HEK293 (cell line): ENCODE results near the gene CACYBP.
A peak's percentile ranks its signal among the peaks of the same experiment; 100 is the strongest.

Experiments
- CTCF ChIA-PET: fragments of 350-600 bp; formaldehyde crosslinking; extraction: SDS; loops from one replicate; lab custom pipeline; 2021; ENCODE audit warnings: antibody characterized with exemption; lab: Yijun Ruan, JAX
- POLR2A ChIA-PET: fragments of 300-600 bp; formaldehyde crosslinking; extraction: SDS; loops from one replicate; lab custom pipeline; 2020; ENCODE audit warnings: antibody characterized with exemption, inconsistent platforms; lab: Yijun Ruan, JAX
- H3K27ac ChIP-seq: fragments of 200-500 bp; sonication (Bioruptor generic); 2 replicates; pipeline ENCODE4 v1.5.1; 2014; ENCODE audit warnings: low read depth, low read length, control low read depth, inconsistent platforms; ENCODE audit errors: extremely low read depth
- H3K36me3 ChIP-seq, 2 experiments: fragments of 200-500 bp in 1 of 2; sonication (Bioruptor generic) in 1 of 2; 1 replicate in 1 of 2; 2 replicates in 1 of 2; pipeline ENCODE4 v1.5.1; 2014 to 2017; ENCODE audit warnings: inconsistent platforms in 2 of 2, low read length in 2 of 2; ENCODE audit not compliant: control insufficient read depth in 2 of 2, insufficient read depth in 1 of 2
- H3K4me1 ChIP-seq: fragments of 200-500 bp; sonication (Bioruptor generic); 2 replicates; pipeline ENCODE4 v1.5.1; 2014; ENCODE audit warnings: mild to moderate bottlenecking, low read length, inconsistent platforms; ENCODE audit not compliant: control insufficient read depth, insufficient read depth
- H3K4me3 ChIP-seq: 2 replicates; pipeline ENCODE4 v1.5.1; 2011; ENCODE audit warnings: low read depth, mild to moderate bottlenecking, control low read depth, low read length, moderate library complexity
- H3K9me3 ChIP-seq: fragments of 200-500 bp; sonication (Bioruptor generic); 2 replicates; pipeline ENCODE4 v1.5.1; 2014; ENCODE audit warnings: low read depth, low read length, inconsistent platforms; ENCODE audit not compliant: control insufficient read depth, insufficient read depth
- ELK4 ChIP-seq: IDR thresholded peaks from 2 replicates; pipeline ENCODE4 v1.6.1; 2011; ENCODE audit warnings: mild to moderate bottlenecking, low read depth, low read length, borderline replicate concordance
- KLF10 ChIP-seq: fragments of 450-650 bp; IDR thresholded peaks from 2 replicates; pipeline ENCODE4 v1.5.1; 2018; ENCODE audit warnings: missing biosample characterization, mild to moderate bottlenecking, missing genetic modification characterization
- KLF17 ChIP-seq: fragments of 450-650 bp; formaldehyde crosslinking; IDR thresholded peaks from 2 replicates; pipeline ENCODE4 v1.5.1; 2016; ENCODE audit warnings: missing biosample characterization, missing genetic modification characterization
- MZF1 ChIP-seq: fragments of 450-650 bp; formaldehyde crosslinking; IDR thresholded peaks from 2 replicates; pipeline ENCODE4 v1.5.1; 2017; ENCODE audit warnings: missing biosample characterization, missing genetic modification characterization, borderline replicate concordance
- OSR2 ChIP-seq: fragments of 450-650 bp; formaldehyde crosslinking; IDR thresholded peaks from 2 replicates; pipeline ENCODE4 v1.5.1; 2016; ENCODE audit warnings: missing biosample characterization, missing genetic modification characterization
- PRDM6 ChIP-seq: fragments of 450-650 bp; formaldehyde crosslinking; IDR thresholded peaks from 2 replicates; pipeline ENCODE4 v1.5.1; 2017; ENCODE audit warnings: missing biosample characterization, missing genetic modification characterization
- SCRT1 ChIP-seq: fragments of 450-650 bp; formaldehyde crosslinking; IDR thresholded peaks from 2 replicates; pipeline ENCODE4 v1.5.1; 2016; ENCODE audit warnings: missing biosample characterization, missing genetic modification characterization, borderline replicate concordance
- SCRT2 ChIP-seq: fragments of 450-650 bp; formaldehyde crosslinking; IDR thresholded peaks from 2 replicates; pipeline ENCODE4 v1.5.1; 2016; ENCODE audit warnings: missing biosample characterization, missing genetic modification characterization
- YY2 ChIP-seq: fragments of 450-650 bp; formaldehyde crosslinking; IDR thresholded peaks from 2 replicates; pipeline ENCODE4 v1.5.1; 2016; ENCODE audit warnings: missing biosample characterization, missing genetic modification characterization
- ZNF148 ChIP-seq: fragments of 450-650 bp; formaldehyde crosslinking; IDR thresholded peaks from 2 replicates; pipeline ENCODE4 v1.5.0; 2017; ENCODE audit warnings: missing biosample characterization, missing genetic modification characterization, borderline replicate concordance
- ZNF202 ChIP-seq: fragments of 450-650 bp; formaldehyde crosslinking; IDR thresholded peaks from 2 replicates; pipeline ENCODE4 v1.5.1; 2016; ENCODE audit warnings: missing biosample characterization, missing genetic modification characterization, borderline replicate concordance
- ZNF280D ChIP-seq: fragments of 450-650 bp; formaldehyde crosslinking; IDR thresholded peaks from 2 replicates; pipeline ENCODE4 v1.5.1; 2016; ENCODE audit warnings: missing biosample characterization, missing genetic modification characterization
- ZNF423 ChIP-seq: fragments of 450-650 bp; formaldehyde crosslinking; IDR thresholded peaks from 2 replicates; pipeline ENCODE4 v1.5.1; 2016; ENCODE audit warnings: missing biosample characterization, missing genetic modification characterization
- ZNF610 ChIP-seq: fragments of 450-650 bp; formaldehyde crosslinking; IDR thresholded peaks from 2 replicates; pipeline ENCODE4 v1.5.1; 2016; ENCODE audit warnings: missing biosample characterization, missing genetic modification characterization, borderline replicate concordance
- ZNF658 ChIP-seq: fragments of 450-650 bp; formaldehyde crosslinking; IDR thresholded peaks from 2 replicates; pipeline ENCODE4; 2016; ENCODE audit warnings: missing biosample characterization, missing genetic modification characterization
- ZNF707 ChIP-seq: fragments of 450-650 bp; formaldehyde crosslinking; IDR thresholded peaks from 2 replicates; pipeline ENCODE4 v1.5.1; 2016; ENCODE audit warnings: missing biosample characterization, missing genetic modification characterization
- ZNF76 ChIP-seq: fragments of 450-650 bp; formaldehyde crosslinking; IDR thresholded peaks from 2 replicates; pipeline ENCODE4; 2016; ENCODE audit warnings: low read depth, missing biosample characterization, missing genetic modification characterization, borderline replicate concordance
- ZSCAN16 ChIP-seq: fragments of 450-650 bp; formaldehyde crosslinking; IDR thresholded peaks from 2 replicates; pipeline ENCODE4 v1.5.1; 2016; ENCODE audit warnings: missing biosample characterization, missing genetic modification characterization

Gene CACYBP

GRCh38 chr1:175002910-175003517 lies 3.3 kb downstream of the CACYBP start:
- ChIA-PET POLR2A (interaction anchor here (2.9 kb wide), 1 partner anchor 20 kb away, joined by 10 read pairs; the partner anchor contains the start of gene MRPS14), CTCF (interaction anchor here (1.0 kb wide), 1 partner anchor 149 kb away, joined by 4 read pairs; no protein-coding TSS in a partner anchor)
- Histone ChIP-seq H3K27ac (no peak overlapping the region), H3K4me1 (no peaks in the 10 kb centered on the region), H3K36me3 (peaks cover 7 to 36% of the 10 kb centered on the region in 2 experiments), H3K4me3 (no peak overlapping the region), H3K9me3 (no peaks in the 10 kb centered on the region)
- no peak for TF ChIP-seq ZSCAN16 (tag by site-specific recombination)
- TF ChIP-seq ZNF610 (tag by site-specific recombination) = no peak
- TF ChIP-seq ZNF423 = no peak
- TF ChIP-seq OSR2 (tag by site-specific recombination) = no peak
- TF ChIP-seq YY2 (tag by site-specific recombination) = no peak
- TF ChIP-seq ZNF658 = no peak
- TF ChIP-seq SCRT1 (tag by site-specific recombination) = no peak
- no peak for TF ChIP-seq ZNF148 (tag by site-specific recombination)
- TF ChIP-seq ZNF76 (tag by site-specific recombination) = no peak
- TF ChIP-seq ZNF202 = no peak
- no peak for TF ChIP-seq ZNF280D (tag by site-specific recombination)
- no peak for TF ChIP-seq ZNF707 (tag by site-specific recombination)
- no peak for TF ChIP-seq SCRT2 (tag by site-specific recombination)
- no peak for TF ChIP-seq ELK4
- no peak for TF ChIP-seq MZF1
- TF ChIP-seq KLF17 (tag by site-specific recombination) = no peak

- CTCF ChIA-PET = interaction anchor here (1.0 kb wide), 1 partner anchor 149 kb away, joined by 4 read pairs; no protein-coding TSS in a partner anchor
- peaks cover 11 to 41% of the 10 kb centered on the region in 2 experiments for H3K36me3 ChIP-seq
- no peaks in the 10 kb centered on the region for H3K9me3 ChIP-seq
- no peak overlapping the region for H3K4me3 ChIP-seq
- H3K27ac ChIP-seq = no peak overlapping the region
- POLR2A ChIA-PET = interaction anchor here (2.9 kb wide), 1 partner anchor 19 kb away, joined by 10 read pairs; the partner anchor contains the start of gene MRPS14
- TF ChIP-seq PRDM6 (peak; percentile 66), KLF10 (tag by site-specific recombination) (no peak)
- no peaks in the 10 kb centered on the region for H3K4me1 ChIP-seq
Observed at GRCh38 chr1:175003521-175003920, 3.8 kb downstream of the CACYBP start.
